EH (cell line): ENCODE measurements around the gene KLK2.
"Not testable (repeated sequence)": the region's sequence is repeated elsewhere in the genome, so short reads cannot be mapped to it uniquely, and the experiment has no call there.

ENCODE experiments used
- DNase-seq: peaks from one replicate; pipeline ENCODE4 v3.0.0-alpha.2; 2015; ENCODE audit warnings: low read depth

The KLK2 gene

GRCh38 chr19:50894478-50895356 lies 21.5 kb downstream of the KLK2 start:
- DNase-seq: no peak

DNA sequence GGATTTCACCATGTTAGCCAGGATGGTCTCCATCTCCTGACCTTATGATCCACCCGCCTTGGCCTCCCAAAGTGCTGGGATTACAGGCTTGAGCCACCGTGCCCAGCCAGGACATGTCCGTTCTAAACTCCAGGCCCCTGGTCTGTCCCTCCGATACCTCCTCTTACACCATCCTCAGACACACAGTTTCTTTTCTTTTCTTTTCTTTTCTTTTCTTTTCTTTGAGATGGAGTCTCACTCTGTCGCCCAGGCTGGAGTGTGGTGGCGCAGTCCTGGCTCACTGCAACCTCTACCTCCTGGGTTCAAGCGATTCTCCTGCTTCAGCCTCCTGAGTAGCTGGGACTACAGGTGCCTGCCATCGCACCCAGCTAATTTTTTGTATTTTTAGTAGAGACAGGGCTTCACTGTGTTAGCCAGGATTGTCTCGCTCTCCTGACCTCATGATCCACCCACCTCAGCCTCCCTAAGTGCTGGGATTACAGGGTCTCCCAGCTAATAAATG lies 22.9 kb downstream of the KLK2 start:
- not testable (repeated sequence) for DNase-seq

GRCh38 chr19:50896591-50897190 lies 23.5 kb downstream of the KLK2 start:
- peak; percentile 6 for DNase-seq

DNA sequence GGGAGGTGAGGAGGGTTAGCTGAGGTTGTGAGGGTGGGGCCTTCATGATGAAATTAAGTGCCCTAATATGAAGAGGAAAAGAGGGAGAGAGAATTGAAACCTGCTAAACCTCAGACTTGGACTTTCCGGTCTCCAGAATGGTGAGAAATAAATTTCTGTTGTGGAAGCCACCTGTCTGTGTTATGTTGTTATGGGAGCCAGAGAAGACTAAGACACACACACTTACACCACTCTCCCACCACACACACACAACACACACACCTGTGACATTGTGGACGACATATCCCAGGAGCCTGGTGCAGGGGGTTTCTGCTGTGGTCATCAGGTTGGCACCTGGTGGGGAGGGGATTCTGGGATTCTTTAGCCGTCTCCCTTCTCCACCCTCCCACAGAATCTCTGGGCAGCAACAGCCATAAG lies 24.0 kb downstream of the KLK2 start:
- DNase-seq: no peak

DNA sequence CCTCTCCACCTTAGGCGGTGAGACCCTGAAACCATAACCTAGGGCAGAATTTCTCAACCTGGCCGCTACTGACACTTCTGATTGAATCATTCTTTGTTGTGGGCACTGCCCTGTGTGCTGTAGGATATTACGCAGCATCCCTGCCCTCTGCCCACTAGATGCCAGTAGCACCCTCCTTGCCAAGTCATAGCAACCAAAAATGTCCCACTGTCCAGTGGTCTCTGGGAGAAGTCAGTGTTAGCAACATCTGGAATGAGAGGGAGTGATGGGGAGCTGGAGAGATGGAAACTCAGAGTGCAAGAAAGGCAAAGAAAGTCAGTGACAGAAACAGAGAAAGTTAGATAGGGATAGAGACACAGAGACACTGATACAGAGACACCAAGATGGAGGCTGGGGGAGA lies 24.4 kb downstream of the KLK2 start:
- DNase-seq: no peak

DNA sequence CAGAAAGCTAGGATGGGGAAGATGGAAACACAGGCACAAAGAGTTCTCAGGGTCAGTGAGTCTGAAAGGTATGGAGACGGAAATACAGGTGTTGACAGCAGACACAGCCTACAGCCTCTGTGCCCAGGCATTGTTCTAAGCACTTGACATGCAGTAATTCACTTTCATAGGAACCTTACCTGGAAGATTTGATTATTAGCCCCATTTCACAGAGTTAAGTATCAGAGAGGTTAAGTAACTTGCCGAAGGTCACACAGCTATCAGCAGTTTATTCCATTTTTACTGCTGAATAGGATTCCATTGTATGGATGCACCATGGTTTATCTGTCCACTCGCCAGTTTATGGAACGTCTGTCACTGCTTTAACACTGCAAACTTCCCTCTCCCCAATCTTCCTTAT lies 24.8 kb downstream of the KLK2 start:
- no peak for DNase-seq

DNA sequence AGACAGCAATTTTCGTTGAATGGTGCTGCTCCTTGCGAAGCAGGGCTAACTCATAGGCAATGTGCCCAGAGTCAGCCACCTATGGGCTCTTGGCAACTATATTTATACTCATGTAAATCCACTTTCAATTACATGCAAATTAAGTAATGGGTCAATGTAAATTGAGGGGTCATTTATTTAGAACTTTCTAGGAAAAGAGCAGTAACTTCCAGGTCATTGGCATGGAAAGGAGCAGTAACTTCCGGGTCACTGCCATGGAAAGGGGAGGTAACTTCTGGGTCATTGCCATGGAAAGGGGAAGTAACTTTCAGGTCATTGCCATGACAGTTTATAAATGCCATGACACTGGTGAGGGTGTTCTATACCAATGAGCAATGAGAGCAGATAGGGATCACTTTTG lies 26.3 kb downstream of the KLK2 start:
- DNase-seq: no peak

GRCh38 chr19:50902640-50903039 lies 29.4 kb downstream of the KLK2 start:
- DNase-seq: no peak

- DNase-seq: peak; percentile 6
Measured at GRCh38 chr19:50906217-50906616, 33.0 kb downstream of the KLK2 start.

- no peak for DNase-seq
Measured at GRCh38 chr19:50908336-50908735, 35.1 kb downstream of the KLK2 start.

- DNase-seq: peak; percentile 22
Measured at GRCh38 chr19:50909240-50910070, 36.2 kb downstream of the KLK2 start.

DNA sequence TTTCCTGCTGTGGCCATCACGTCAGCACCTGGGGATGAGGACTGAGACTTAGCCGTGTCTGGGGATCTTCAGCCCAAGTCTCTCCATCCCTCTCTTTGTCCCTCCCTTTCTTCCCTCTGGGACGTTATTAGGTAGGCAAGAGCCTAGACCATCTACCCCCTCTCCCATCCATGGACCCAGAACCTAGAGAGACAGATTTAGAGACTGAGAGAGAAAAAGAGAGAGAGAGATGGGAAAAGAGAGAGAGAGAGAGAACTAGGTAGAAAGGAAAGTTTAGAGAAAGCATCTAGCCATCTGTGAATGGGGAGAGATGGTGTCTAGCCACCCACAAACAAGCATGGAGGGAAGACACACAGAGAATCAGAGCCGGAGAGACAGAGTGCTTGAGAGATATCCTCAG lies 37.5 kb downstream of the KLK2 start:
- DNase-seq: no peak

GRCh38 chr19:50911206-50912101 lies 38.2 kb downstream of the KLK2 start, which contains the start of gene KLK4:
KLK4 (minus strand) TSS chr19:50911395; CDS start chr19:50910738, 657 bp downstream.
- DNase-seq: no peak

DNA sequence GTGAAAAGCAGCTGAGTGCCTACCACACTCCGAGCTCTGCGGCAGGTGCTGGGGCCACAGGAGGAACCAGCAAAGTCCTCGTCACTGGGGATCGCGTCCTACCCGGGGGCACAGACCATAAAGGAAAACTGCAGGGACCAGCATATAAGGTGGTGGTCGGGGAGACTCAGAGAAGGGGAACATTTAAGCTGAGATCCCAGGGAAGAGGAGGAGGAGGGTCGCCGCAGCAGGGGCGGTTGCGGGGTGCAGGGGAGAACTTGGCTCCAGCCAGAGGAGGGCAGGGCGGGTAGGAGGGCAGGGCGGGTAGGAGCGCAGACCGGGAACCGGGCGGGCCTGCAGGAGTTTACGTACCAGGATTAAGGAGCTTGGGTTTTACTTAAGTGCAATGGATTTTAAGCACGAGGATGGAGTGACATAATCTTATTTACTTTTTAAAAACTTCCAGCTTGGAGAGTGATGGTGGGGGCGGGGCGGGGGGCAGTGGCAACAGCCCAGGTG lies 38.9 kb downstream of the KLK2 start:
- no peak for DNase-seq

- DNase-seq: no peak
Measured at GRCh38 chr19:50912727-50913716, 39.8 kb downstream of the KLK2 start.

- DNase-seq: no peak
Measured at GRCh38 chr19:50916069-50916468, 42.8 kb downstream of the KLK2 start.

- DNase-seq: no peak
Measured at GRCh38 chr19:50921426-50922316, 48.4 kb downstream of the KLK2 start.

DNA sequence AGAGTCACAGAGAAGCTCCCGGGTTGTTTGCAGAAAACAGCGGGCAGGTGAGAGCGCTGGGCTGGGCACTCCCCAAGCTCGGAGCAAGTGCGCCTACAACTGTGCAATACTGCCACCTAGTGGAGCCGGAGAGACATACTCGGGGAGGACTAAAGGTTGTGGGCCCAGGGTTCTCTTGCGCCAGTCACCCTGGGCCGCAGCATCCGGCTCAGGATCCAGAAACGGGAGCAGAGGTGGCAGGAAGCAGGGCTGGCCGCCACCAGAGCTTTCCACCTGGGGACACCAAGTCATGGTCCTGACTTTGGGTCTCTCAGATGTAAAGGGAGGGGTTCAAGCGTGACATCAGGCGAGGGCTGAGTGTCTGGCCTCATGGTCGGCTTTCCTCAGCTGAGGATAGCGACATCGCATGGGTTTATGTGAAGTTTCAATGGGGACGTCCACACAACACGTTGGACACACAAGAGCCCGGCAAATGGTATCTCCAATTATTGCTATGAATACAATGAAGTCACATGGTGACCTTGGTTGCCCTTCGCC lies 49.1 kb downstream of the KLK2 start:
- DNase-seq: peak; percentile 70

GRCh38 chr19:50924586-50924985 lies 51.3 kb downstream of the KLK2 start:
- no peak for DNase-seq
